GM12878 (cell line): ENCODE results near the gene YPEL2. TPM values are rescaled to one million over a fixed set of nuclear protein-coding genes. Genes with fewer than 3 reads are reported as not detected.

Experiments
- ATAC-seq: fragments of 200-7000 bp; cut with Tn5 transposase; 3 replicates; pipeline ENCODE4 v1.9.1; 2020; ENCODE audit warnings: mild to moderate bottlenecking, moderate library complexity
- BruUV-seq: library from RNA; stranded (reverse); fragments of 400-500 nt; replicated peaks from 2 replicates; lab custom pipeline; 2021; lab: Mats Ljungman, UMichigan
- CTCF ChIA-PET: fragments of 300-600 bp; sonication (Branson Sonifier 250); formaldehyde crosslinking; extraction: SDS; loops from one replicate; lab custom pipeline; 2021; ENCODE audit warnings: inconsistent platforms; lab: Yijun Ruan, JAX
- POLR2A ChIA-PET: fragments of 350-600 bp; formaldehyde crosslinking; extraction: SDS; loops from one replicate; lab custom pipeline; 2021; ENCODE audit warnings: inconsistent platforms; lab: Charles Lee
- RAD21 ChIA-PET: fragments of 300-600 bp; sonication (Branson Sonifier 250); formaldehyde crosslinking; loops from one replicate; lab custom pipeline; 2023; ENCODE audit warnings: antibody characterized with exemption; ENCODE audit not compliant: unreplicated experiment; lab: Charles Lee
- SMC1A ChIA-PET: fragments of 300-600 bp; sonication (Branson Sonifier 250); formaldehyde crosslinking; loops from one replicate; lab custom pipeline; 2023; ENCODE audit not compliant: unreplicated experiment, uncharacterized antibody; lab: Charles Lee
- DNase-seq: peaks from one replicate; pipeline ENCODE4 v3.0.0-alpha.2; 2011; ENCODE audit warnings: low read depth, low spot score
- FAIRE-seq: peaks from 3 replicates; lab custom pipeline; 2011; peaks lifted over from hg19 to GRCh38; lab: Jason Lieb, UNC
- H2AFZ ChIP-seq: 2 replicates; pipeline ENCODE4 v1.6.0; 2011; ENCODE audit warnings: low read depth, low read length, control low read depth; ENCODE audit not compliant: control insufficient read depth
- H3K27ac ChIP-seq: 2 replicates; pipeline ENCODE4 v1.5.1; 2011; ENCODE audit warnings: control low read depth; ENCODE audit not compliant: control insufficient read depth, insufficient read depth
- H3K27me3 ChIP-seq, 2 experiments: replicated peaks in 1 of 2; 2 replicates each; pipeline versions ENCODE4 v1.6.0 to v1.6.1; 2011; ENCODE audit warnings: low read length in 1 of 2; ENCODE audit not compliant: control insufficient read depth in 2 of 2, insufficient read depth in 2 of 2
- H3K36me3 ChIP-seq, 2 experiments: 2 replicates each; pipeline ENCODE4 v1.5.1; 2011; ENCODE audit warnings: low read length in 1 of 2; ENCODE audit not compliant: control insufficient read depth in 2 of 2, insufficient read depth in 2 of 2
- H3K4me1 ChIP-seq: 2 replicates; pipeline ENCODE4 v1.6.1; 2011; ENCODE audit warnings: mild to moderate bottlenecking, low read length, moderate library complexity, mixed read lengths; ENCODE audit not compliant: control insufficient read depth, insufficient read depth
- H3K4me2 ChIP-seq: 2 replicates; pipeline ENCODE4 v1.6.0; 2011; ENCODE audit warnings: control low read depth; ENCODE audit not compliant: control insufficient read depth, insufficient read depth
- H3K4me3 ChIP-seq: fragments of 200-600 bp; sonication (generic); 2 replicates; pipeline ENCODE4 v1.5.1; 2016
- H3K79me2 ChIP-seq: 2 replicates; pipeline ENCODE4 v1.6.0; 2011; ENCODE audit warnings: low read length; ENCODE audit not compliant: control insufficient read depth, insufficient read depth
- H3K9ac ChIP-seq: 2 replicates; pipeline ENCODE4 v1.8.0; 2011; ENCODE audit warnings: low read length, control low read depth, mixed read lengths; ENCODE audit not compliant: control insufficient read depth, insufficient read depth
- H3K9me3 ChIP-seq: replicated peaks from 3 replicates; pipeline ENCODE4 v1.5.1; 2011; ENCODE audit warnings: mild to moderate bottlenecking, low read length; ENCODE audit not compliant: control insufficient read depth, insufficient read depth
- H4K20me1 ChIP-seq: 2 replicates; pipeline ENCODE4 v1.6.0; 2011; ENCODE audit not compliant: control insufficient read depth, insufficient read depth
- BHLHE40 ChIP-seq, 2 experiments: fragments of 450-650 bp in 1 of 2; IDR thresholded peaks; 2 replicates each; pipeline ENCODE4 v1.6.1; 2011 to 2017; ENCODE audit warnings: low read depth in 2 of 2, borderline replicate concordance in 1 of 2, improper control_type of control experiment in 1 of 2, low read length in 1 of 2, mild to moderate bottlenecking in 1 of 2
- ETV6 ChIP-seq, 2 experiments: fragments of 450-650 bp in 1 of 2; IDR thresholded peaks in 1 of 2; conservative IDR thresholded peaks in 1 of 2; 2 replicates each; pipeline ENCODE4 v1.6.1; 2014; ENCODE audit warnings: antibody characterized with exemption in 1 of 2, borderline replicate concordance in 1 of 2, low read depth in 1 of 2, mild to moderate bottlenecking in 1 of 2, moderate library complexity in 1 of 2
- HDAC6 ChIP-seq: fragments of 200-600 bp; sonication (generic); IDR thresholded peaks from one replicate; pipeline ENCODE4 v1.8.0; 2017; ENCODE audit warnings: antibody characterized with exemption; ENCODE audit not compliant: unreplicated experiment
- JUND ChIP-seq: IDR thresholded peaks from 2 replicates; pipeline ENCODE4 v1.6.1; 2012; ENCODE audit warnings: low read depth, mild to moderate bottlenecking, low read length, improper control_type of control experiment, moderate library complexity
- POLR2AphosphoS5 ChIP-seq: IDR thresholded peaks from 2 replicates; pipeline ENCODE4 v1.6.1; 2011; ENCODE audit warnings: mild to moderate bottlenecking, low read length, inconsistent platforms
- STAT1 ChIP-seq: fragments of 450-650 bp; conservative IDR thresholded peaks from 2 replicates; pipeline ENCODE4 v1.6.1; 2014; ENCODE audit warnings: antibody characterized with exemption, mild to moderate bottlenecking
- WGBS: methylation state at CpG from one replicate; pipeline ENCODE4 v1.1.6; 2016; ENCODE audit warnings: low lambda C conversion rate; ENCODE audit not compliant: insufficient replicate concordance, insufficient coverage; ENCODE audit errors: missing lambda C conversion rate; 5-methylcytosine and 5-hydroxymethylcytosine counted together
- in situ Hi-C: fragments of 300-500 bp; cut with MboI; formaldehyde crosslinking; loops from 9 replicates; pipeline ENCODE4 v1.14.3; 2018; ENCODE audit warnings: mixed read lengths
- intact Hi-C: fragments of 100-400 bp; cut with micrococcal nuclease; formaldehyde crosslinking; loops from one replicate; pipeline ENCODE4 v1.14.2; 2022; ENCODE audit not compliant: unreplicated experiment
- polyA plus RNA-seq, 11 experiments: library from polyadenylated mRNA; depleted of rRNA in 4 of 11; unstranded in 6 of 11; stranded (reverse) in 5 of 11; fragments of >200 nt; fragmentation: Nextera tagmentation in 4 of 11; fragmentation: Illumina TruSeq in 1 of 11; extraction: Ambion mirVana in 4 of 11; extraction: Trizol in 1 of 11; gene quantifications; 1 replicate in 1 of 11; 2 replicates in 10 of 11; pipeline versions ENCODE4 v1.2.1 to v1.2.3, GENCODE V29; 2011 to 2016; ENCODE audit warnings: inconsistent platforms in 2 of 11, missing spikeins in 2 of 11, low read depth in 1 of 11
- total RNA-seq, 4 experiments: library from RNA; depleted of rRNA in 3 of 4; stranded (reverse); fragments of >200 nt in 3 of 4; fragmentation: Illumina TruSeq in 1 of 4; extraction: Trizol in 1 of 4; gene quantifications; 2 replicates each; pipeline versions ENCODE4 v1.2.1 to v1.2.3, GENCODE V29; 2013 to 2021

Gene YPEL2
- total and polyA plus RNA-seq, 10 of the 15 experiments (the other 5 are each of a cell fraction or from before 2014, with no cell fraction given), result 0.11 to 8.1 (median 0.48) TPM

DNA sequence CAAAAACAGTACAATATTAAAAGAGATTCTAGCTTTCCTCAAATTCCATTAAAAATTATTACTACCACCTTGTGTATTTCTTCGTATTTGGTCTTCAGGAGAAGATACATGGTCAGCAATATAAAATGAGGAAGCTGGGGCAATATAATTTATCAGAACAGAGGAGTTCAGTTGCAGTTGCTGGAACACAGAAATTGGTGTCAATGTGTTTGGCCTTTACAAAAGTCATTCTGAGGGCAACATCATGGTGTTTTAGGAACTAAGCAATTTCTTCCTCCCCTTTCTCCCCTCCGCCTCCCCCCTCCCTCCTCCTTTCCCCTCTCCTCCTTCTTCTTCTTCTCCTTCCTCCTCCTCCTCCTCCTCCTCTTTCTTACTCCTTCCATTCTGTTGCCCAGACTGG lies 102.1 kb downstream of the YPEL2 start:
- ChIA-PET CTCF (interaction anchor here (0.8 to 17.9 kb wide), 3 partner anchors 10 to 118 kb away, joined by 4 to 383 read pairs (median 221); no protein-coding TSS in a partner anchor), SMC1A (interaction anchor here (1.3 kb wide), 1 partner anchor 101 kb away, joined by 3 read pairs; no protein-coding TSS in a partner anchor), POLR2A (no interaction called here), RAD21 (interaction anchor here (0.9 to 5.7 kb wide), 2 partner anchors 104 to 121 kb away, joined by 3 to 19 read pairs; no protein-coding TSS in a partner anchor)
- H2AFZ ChIP-seq, result no peak overlapping the region
- H3K79me2 ChIP-seq, result no peaks in the 10 kb centered on the region
- no peaks in the 10 kb centered on the region for H3K27me3 ChIP-seq
- FAIRE-seq, result no peak
- 26% methylated on average over 2 of the region's 2 CpGs for WGBS
- DNase-seq, result no peak
- no peaks in the 10 kb centered on the region for H4K20me1 ChIP-seq
- in situ Hi-C loops, result no loop called here
- no peaks in the 10 kb centered on the region for H3K36me3 ChIP-seq
- ATAC-seq, result no peak
- no peak overlapping the region for H3K27ac ChIP-seq
- peaks cover under 1% of the 10 kb centered on the region; the same call in 1 of the 2 replicates for H3K4me1 ChIP-seq
- BruUV-seq, result no TSS peak
- H3K9ac ChIP-seq, result no peak overlapping the region
- TF ChIP-seq HDAC6, result no peak
- TF ChIP-seq JUND, result no peak
- no peaks in the 10 kb centered on the region; the same call in 2 of the 3 replicates for H3K9me3 ChIP-seq
- intact Hi-C loops, result no loop called here
- H3K4me2 ChIP-seq, result no peak overlapping the region
- no peak overlapping the region for H3K4me3 ChIP-seq

DNA sequence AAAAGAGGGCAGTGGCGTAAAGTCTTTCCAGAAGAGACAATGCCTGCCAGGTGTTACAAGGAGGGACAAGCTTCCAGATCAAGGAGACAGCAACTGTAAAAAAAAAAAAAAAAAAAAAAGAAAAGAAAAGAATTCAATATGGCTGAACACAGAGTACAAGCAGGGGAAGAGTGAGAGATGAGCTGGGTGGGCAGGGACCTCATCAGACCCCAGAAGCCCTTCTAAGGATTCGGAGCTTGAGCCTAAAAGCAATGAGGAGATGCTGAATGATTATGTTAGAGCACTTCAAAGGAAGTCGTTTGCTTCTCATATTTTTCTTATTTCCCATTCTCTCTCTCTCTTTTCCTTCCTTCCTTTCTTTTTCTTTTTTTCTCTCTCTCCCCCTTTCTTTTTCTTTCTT lies 103.0 kb downstream of the YPEL2 start:
- in situ Hi-C loops (no loop called here), intact Hi-C loops (no loop called here)
- H3K4me3 ChIP-seq, result no peak overlapping the region
- no peak for TF ChIP-seq POLR2AphosphoS5
- TF ChIP-seq STAT1, result no peak
- TF ChIP-seq BHLHE40 (IDR thresholded peaks at IDR 0.05; ENCODE audit: borderline replicate concordance in 1 of 2, low read depth in 2 of 2, low read length in 1 of 2), result no peak
- TF ChIP-seq ETV6 (conservative IDR thresholded peaks at IDR 0.05 in 1 of 2, IDR thresholded peaks at IDR 0.05 in 1 of 2; ENCODE audit: borderline replicate concordance in 1 of 2, low read depth in 1 of 2), result no peak
- no peak overlapping the region for H3K27ac ChIP-seq
- WGBS, result 61% methylated on average over 3 of the region's 3 CpGs
- ChIA-PET POLR2A (no interaction called here), CTCF (interaction anchor here (0.5 to 17.9 kb wide), 5 partner anchors 88 to 756 kb away, joined by 3 to 383 read pairs (median 5); no protein-coding TSS in a partner anchor), SMC1A (interaction anchor here (0.6 to 1.6 kb wide), 2 partner anchors 105 to 117 kb away, joined by 4 to 9 read pairs; no protein-coding TSS in a partner anchor), RAD21 (interaction anchor here (5.7 kb wide), 1 partner anchor 105 kb away, joined by 19 read pairs; no protein-coding TSS in a partner anchor)
- peaks cover 9% of the 10 kb centered on the region for H3K4me1 ChIP-seq
- no peaks in the 10 kb centered on the region for H4K20me1 ChIP-seq
- no peaks in the 10 kb centered on the region; the same call in 2 of the 3 replicates for H3K9me3 ChIP-seq
- no peak overlapping the region for H3K4me2 ChIP-seq
- DNase-seq (no peak), ATAC-seq (no peak), FAIRE-seq (no peak)
- no TSS peak for BruUV-seq
- no peak overlapping the region for H2AFZ ChIP-seq
- no peaks in the 10 kb centered on the region for H3K27me3 ChIP-seq
- no peak overlapping the region for H3K9ac ChIP-seq
- no peaks in the 10 kb centered on the region for H3K79me2 ChIP-seq
- H3K36me3 ChIP-seq, result no peaks in the 10 kb centered on the region
